Measurements from ENCODE around the gene UPK2.
"Not testable (repeated sequence)": the region's sequence is repeated elsewhere in the genome, so short reads cannot be mapped to it uniquely, and the experiment has no call there.

The UPK2 gene

GRCh38 chr11:118973985-118974384 lies 17.9 kb downstream of the UPK2 start:
- Histone ChIP-seq H3K4me3 (replicated peaks; ENCODE audit: insufficient read depth, low read length) (no peak overlapping the region), H3K27me3 (ENCODE audit: insufficient read depth, poor library complexity, severe bottlenecking) (no peaks in the 10 kb centered on the region), H3K27ac (replicated peaks) (no peak overlapping the region)
- no peak for DNase-seq (ENCODE audit: low read depth in 1 of 2, low spot score in 1 of 2)
- no peak for TF ChIP-seq SPI1 (IDR thresholded peaks at IDR 0.05; ENCODE audit: borderline replicate concordance, low read depth)

GRCh38 chr11:118975771-118976709 lies 19.9 kb downstream of the UPK2 start:
- Histone ChIP-seq H3K27ac (replicated peaks) (no peak overlapping the region), H3K27me3 (ENCODE audit: insufficient read depth, poor library complexity, severe bottlenecking) (no peaks in the 10 kb centered on the region), H3K4me3 (replicated peaks; ENCODE audit: insufficient read depth, low read length) (no peak overlapping the region)
- TF ChIP-seq, protein P1, sequence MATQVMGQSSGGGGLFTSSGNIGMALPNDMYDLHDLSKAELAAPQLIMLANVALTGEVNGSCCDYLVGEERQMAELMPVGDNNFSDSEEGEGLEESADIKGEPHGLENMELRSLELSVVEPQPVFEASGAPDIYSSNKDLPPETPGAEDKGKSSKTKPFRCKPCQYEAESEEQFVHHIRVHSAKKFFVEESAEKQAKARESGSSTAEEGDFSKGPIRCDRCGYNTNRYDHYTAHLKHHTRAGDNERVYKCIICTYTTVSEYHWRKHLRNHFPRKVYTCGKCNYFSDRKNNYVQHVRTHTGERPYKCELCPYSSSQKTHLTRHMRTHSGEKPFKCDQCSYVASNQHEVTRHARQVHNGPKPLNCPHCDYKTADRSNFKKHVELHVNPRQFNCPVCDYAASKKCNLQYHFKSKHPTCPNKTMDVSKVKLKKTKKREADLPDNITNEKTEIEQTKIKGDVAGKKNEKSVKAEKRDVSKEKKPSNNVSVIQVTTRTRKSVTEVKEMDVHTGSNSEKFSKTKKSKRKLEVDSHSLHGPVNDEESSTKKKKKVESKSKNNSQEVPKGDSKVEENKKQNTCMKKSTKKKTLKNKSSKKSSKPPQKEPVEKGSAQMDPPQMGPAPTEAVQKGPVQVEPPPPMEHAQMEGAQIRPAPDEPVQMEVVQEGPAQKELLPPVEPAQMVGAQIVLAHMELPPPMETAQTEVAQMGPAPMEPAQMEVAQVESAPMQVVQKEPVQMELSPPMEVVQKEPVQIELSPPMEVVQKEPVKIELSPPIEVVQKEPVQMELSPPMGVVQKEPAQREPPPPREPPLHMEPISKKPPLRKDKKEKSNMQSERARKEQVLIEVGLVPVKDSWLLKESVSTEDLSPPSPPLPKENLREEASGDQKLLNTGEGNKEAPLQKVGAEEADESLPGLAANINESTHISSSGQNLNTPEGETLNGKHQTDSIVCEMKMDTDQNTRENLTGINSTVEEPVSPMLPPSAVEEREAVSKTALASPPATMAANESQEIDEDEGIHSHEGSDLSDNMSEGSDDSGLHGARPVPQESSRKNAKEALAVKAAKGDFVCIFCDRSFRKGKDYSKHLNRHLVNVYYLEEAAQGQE (IDR thresholded peaks at IDR 0.05; ENCODE audit: insufficient replicate concordance, low read depth), result no peak
- TF ChIP-seq, protein P2, sequence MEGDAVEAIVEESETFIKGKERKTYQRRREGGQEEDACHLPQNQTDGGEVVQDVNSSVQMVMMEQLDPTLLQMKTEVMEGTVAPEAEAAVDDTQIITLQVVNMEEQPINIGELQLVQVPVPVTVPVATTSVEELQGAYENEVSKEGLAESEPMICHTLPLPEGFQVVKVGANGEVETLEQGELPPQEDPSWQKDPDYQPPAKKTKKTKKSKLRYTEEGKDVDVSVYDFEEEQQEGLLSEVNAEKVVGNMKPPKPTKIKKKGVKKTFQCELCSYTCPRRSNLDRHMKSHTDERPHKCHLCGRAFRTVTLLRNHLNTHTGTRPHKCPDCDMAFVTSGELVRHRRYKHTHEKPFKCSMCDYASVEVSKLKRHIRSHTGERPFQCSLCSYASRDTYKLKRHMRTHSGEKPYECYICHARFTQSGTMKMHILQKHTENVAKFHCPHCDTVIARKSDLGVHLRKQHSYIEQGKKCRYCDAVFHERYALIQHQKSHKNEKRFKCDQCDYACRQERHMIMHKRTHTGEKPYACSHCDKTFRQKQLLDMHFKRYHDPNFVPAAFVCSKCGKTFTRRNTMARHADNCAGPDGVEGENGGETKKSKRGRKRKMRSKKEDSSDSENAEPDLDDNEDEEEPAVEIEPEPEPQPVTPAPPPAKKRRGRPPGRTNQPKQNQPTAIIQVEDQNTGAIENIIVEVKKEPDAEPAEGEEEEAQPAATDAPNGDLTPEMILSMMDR (IDR thresholded peaks at IDR 0.05; ENCODE audit: insufficient read depth, low read length), result no peak
- TF ChIP-seq GABPA (IDR thresholded peaks at IDR 0.05; ENCODE audit: low read depth), result no peak
- TF ChIP-seq POLR2AphosphoS5 (IDR thresholded peaks at IDR 0.05; ENCODE audit: low read depth), result no peak
- TF ChIP-seq SPI1 (IDR thresholded peaks at IDR 0.05; ENCODE audit: borderline replicate concordance, low read depth), result no peak
- no peak for DNase-seq (ENCODE audit: low read depth in 1 of 2, low spot score in 1 of 2)

DNA sequence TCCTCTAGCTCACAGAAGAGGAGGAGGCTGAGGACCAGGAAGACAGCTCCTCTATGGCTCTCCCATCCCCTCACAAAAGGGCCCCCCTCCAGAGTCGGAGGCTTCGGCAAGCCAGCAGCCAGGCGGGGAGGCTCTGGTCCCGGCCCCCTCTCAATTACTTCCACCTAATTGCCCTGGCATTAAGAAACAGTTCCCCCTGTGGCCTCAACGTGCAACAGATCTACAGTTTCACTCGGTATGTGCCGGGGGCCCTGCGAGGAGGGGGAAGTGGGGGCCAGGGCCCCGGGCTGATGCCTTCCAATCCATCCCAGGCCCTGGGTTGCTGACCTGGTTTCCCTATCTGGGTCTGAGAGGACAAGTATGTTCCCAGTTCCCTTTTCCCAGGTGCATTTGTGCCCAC lies 23.3 kb downstream of the UPK2 start:
- Histone ChIP-seq H3K4me3 (replicated peaks; ENCODE audit: insufficient read depth, low read length) (no peak overlapping the region), H3K27me3 (ENCODE audit: insufficient read depth, poor library complexity, severe bottlenecking) (no peaks in the 10 kb centered on the region), H3K27ac (replicated peaks) (no peak overlapping the region)
- peak in 1 of 2 experiments; percentile 54 for DNase-seq (ENCODE audit: low read depth in 1 of 2, low spot score in 1 of 2)
- TF ChIP-seq, protein P1 (IDR thresholded peaks at IDR 0.05; ENCODE audit: insufficient replicate concordance, low read depth), result no peak
- no peak for TF ChIP-seq POLR2AphosphoS5 (IDR thresholded peaks at IDR 0.05; ENCODE audit: low read depth)
- no peak for TF ChIP-seq GABPA (IDR thresholded peaks at IDR 0.05; ENCODE audit: low read depth)
- TF ChIP-seq SPI1 (IDR thresholded peaks at IDR 0.05; ENCODE audit: borderline replicate concordance, low read depth), result peak; percentile 39; the same call in 1 of the 2 replicates
- TF ChIP-seq, protein P2 (IDR thresholded peaks at IDR 0.05; ENCODE audit: insufficient read depth, low read length), result no peak

GRCh38 chr11:118980191-118980881 lies 24.2 kb downstream of the UPK2 start:
- TF ChIP-seq SPI1 (IDR thresholded peaks at IDR 0.05; ENCODE audit: borderline replicate concordance, low read depth), result peak; percentile 88
- TF ChIP-seq, protein P1 (IDR thresholded peaks at IDR 0.05; ENCODE audit: insufficient replicate concordance, low read depth), result no peak
- DNase-seq (ENCODE audit: low read depth in 1 of 2, low spot score in 1 of 2), result peak in 1 of 2 experiments; percentile 45
- Histone ChIP-seq H3K27me3 (ENCODE audit: insufficient read depth, poor library complexity, severe bottlenecking) (no peaks in the 10 kb centered on the region), H3K4me3 (replicated peaks; ENCODE audit: insufficient read depth, low read length) (no peak overlapping the region), H3K27ac (replicated peaks) (no peak overlapping the region)

DNA sequence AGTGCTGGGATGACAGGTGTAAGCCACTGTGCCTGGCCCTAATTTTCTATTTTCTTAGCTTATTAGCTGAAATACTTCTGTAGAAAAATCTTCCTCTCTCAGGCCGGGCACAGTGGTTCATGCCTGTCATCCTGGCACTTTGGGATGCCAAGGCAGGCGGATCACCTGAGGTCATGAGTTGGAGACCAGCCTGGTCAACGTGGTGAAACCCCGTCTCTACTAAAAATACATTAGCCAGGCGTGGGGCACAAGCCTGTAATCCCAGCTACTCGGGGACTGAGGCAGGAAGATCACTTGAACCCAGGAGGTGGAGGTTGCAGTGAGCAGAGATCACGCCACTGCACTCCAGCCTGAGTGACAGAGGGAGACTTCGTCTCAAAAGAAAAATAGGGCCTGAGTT lies 28.2 kb downstream of the UPK2 start:
- H3K4me3 ChIP-seq (replicated peaks; ENCODE audit: insufficient read depth, low read length); H3K27ac ChIP-seq (replicated peaks); H3K27me3 ChIP-seq (ENCODE audit: insufficient read depth, poor library complexity, severe bottlenecking); DNase-seq (ENCODE audit: low read depth in 1 of 2, low spot score in 1 of 2): not testable (repeated sequence)

Data from HL-60 (cell line).